H1 (cell line): Measurements from ENCODE around the gene BBS4. TPM values are rescaled to one million over a fixed set of nuclear protein-coding genes. Genes with fewer than 3 reads are reported as not detected.

Experiments used
- CTCF ChIA-PET: fragments of 300-600 bp; sonication (Branson Sonifier 250); formaldehyde crosslinking; loops from one replicate; lab custom pipeline; 2021; ENCODE audit not compliant: partially characterized antibody; lab: Charles Lee
- POLR2A ChIA-PET: fragments of 300-600 bp; sonication (Branson Sonifier 250); formaldehyde crosslinking; loops from one replicate; lab custom pipeline; 2021; ENCODE audit warnings: inconsistent platforms; ENCODE audit not compliant: partially characterized antibody; lab: Charles Lee
- DNase-seq, 2 experiments: peaks; one replicate each; pipeline versions ENCODE4 v3.0.0 to v3.0.0-alpha.2; 2010 to 2022; ENCODE audit warnings: low spot score in 2 of 2, low read depth in 1 of 2, mixed read lengths in 1 of 2
- FAIRE-seq: peaks from 2 replicates; lab custom pipeline; 2011; peaks lifted over from hg19 to GRCh38; lab: Jason Lieb, UNC
- H2AFZ ChIP-seq: 2 replicates; pipeline ENCODE4 v1.8.1; 2012; ENCODE audit warnings: low read length, inconsistent platforms
- H2AK5ac ChIP-seq: 2 replicates; pipeline ENCODE4 v1.6.1; 2013; ENCODE audit warnings: low read depth, low read length
- H2BK120ac ChIP-seq: replicated peaks from 2 replicates; pipeline ENCODE3; 2013; ENCODE audit warnings: low read depth, low read length, inconsistent platforms
- H2BK12ac ChIP-seq: 2 replicates; pipeline ENCODE4 v1.6.1; 2013; ENCODE audit warnings: low read depth, low read length
- H2BK15ac ChIP-seq: 2 replicates; pipeline ENCODE4 v1.6.1; 2013; ENCODE audit warnings: low read length
- H2BK20ac ChIP-seq: 2 replicates; pipeline ENCODE4 v1.6.1; 2013; ENCODE audit warnings: low read length
- H2BK5ac ChIP-seq: 2 replicates; pipeline ENCODE4 v1.6.1; 2013; ENCODE audit warnings: low read depth, low read length
- H3K14ac ChIP-seq: 2 replicates; pipeline ENCODE4 v1.6.1; 2013; ENCODE audit warnings: inconsistent platforms; ENCODE audit not compliant: insufficient read length
- H3K18ac ChIP-seq: 2 replicates; pipeline ENCODE4 v1.6.1; 2013; ENCODE audit warnings: low read length; ENCODE audit errors: extremely low read depth
- H3K23ac ChIP-seq: 2 replicates; pipeline ENCODE4 v1.6.1; 2013; ENCODE audit warnings: inconsistent platforms; ENCODE audit not compliant: insufficient read length
- H3K23me2 ChIP-seq: 2 replicates; pipeline ENCODE4 v1.6.1; 2013; ENCODE audit warnings: low read depth, low read length
- H3K27ac ChIP-seq: 2 replicates; pipeline ENCODE4 v1.6.1; 2011; ENCODE audit warnings: low read depth, low read length, inconsistent platforms
- H3K27me3 ChIP-seq, 4 experiments: replicated peaks in 1 of 4; 1 replicate in 1 of 4; 2 replicates in 3 of 4; pipeline versions ENCODE4 v1.6.1 to v1.8.1; 2011 to 2013; ENCODE audit warnings: low read length in 3 of 4, mild to moderate bottlenecking in 3 of 4, inconsistent platforms in 2 of 4, mixed read lengths in 2 of 4, moderate library complexity in 1 of 4; ENCODE audit not compliant: control insufficient read depth in 3 of 4, insufficient read depth in 3 of 4; ENCODE audit errors: extremely low read depth in 1 of 4
- H3K36me3 ChIP-seq, 4 experiments: 2 replicates each; pipeline versions ENCODE4 v1.6.1 to v1.8.1; 2011 to 2013; ENCODE audit warnings: mild to moderate bottlenecking in 4 of 4, low read length in 3 of 4, moderate library complexity in 2 of 4, control low read depth in 1 of 4, inconsistent platforms in 1 of 4; ENCODE audit not compliant: insufficient read depth in 4 of 4, control insufficient read depth in 2 of 4
- H3K4ac ChIP-seq: replicated peaks from 2 replicates; pipeline ENCODE3; 2013; ENCODE audit warnings: low read length, low read depth, mixed read lengths, inconsistent platforms; ENCODE audit not compliant: insufficient read length
- H3K4me1 ChIP-seq, 4 experiments: replicated peaks in 1 of 4; 1 replicate in 1 of 4; 2 replicates in 3 of 4; pipeline versions ENCODE4 v1.6.1 to v1.8.1; 2011 to 2013; ENCODE audit warnings: low read length in 3 of 4, inconsistent platforms in 2 of 4, mixed read lengths in 1 of 4; ENCODE audit not compliant: insufficient read depth in 4 of 4, control insufficient read depth in 3 of 4
- H3K4me2 ChIP-seq, 2 experiments: 2 replicates each; pipeline versions ENCODE4 v1.6.1 to v1.8.1; 2011 to 2013; ENCODE audit warnings: low read depth in 2 of 2, low read length in 2 of 2, control low read depth in 1 of 2, inconsistent platforms in 1 of 2, mild to moderate bottlenecking in 1 of 2; ENCODE audit not compliant: insufficient read depth in 1 of 2
- H3K4me3 ChIP-seq, 4 experiments: fragments of 200-600, 300-600 bp in 1 of 4; sonication (generic), shearing (Covaris generic), sonication (Bioruptor Twin) in 1 of 4; 2 replicates each; pipeline versions ENCODE4 v1.5.1 to v1.8.1; 2011 to 2016; ENCODE audit warnings: low read length in 4 of 4, low read depth in 3 of 4, control low read depth in 2 of 4, inconsistent platforms in 2 of 4, mild to moderate bottlenecking in 2 of 4, mixed read lengths in 1 of 4, moderate library complexity in 1 of 4; ENCODE audit not compliant: insufficient read depth in 2 of 4; ENCODE audit errors: extremely low read depth in 1 of 4
- H3K56ac ChIP-seq: replicated peaks from 2 replicates; pipeline ENCODE3; 2013; ENCODE audit warnings: low read depth, mild to moderate bottlenecking, mixed read lengths, low read length, inconsistent platforms; ENCODE audit not compliant: insufficient read length
- H3K79me1 ChIP-seq: 2 replicates; pipeline ENCODE4 v1.6.1; 2013; ENCODE audit warnings: low read depth, low read length, control low read depth
- H3K79me2 ChIP-seq, 2 experiments: 2 replicates each; pipeline versions ENCODE4 v1.6.1 to v1.8.1; 2012 to 2013; ENCODE audit warnings: low read length in 2 of 2, mild to moderate bottlenecking in 2 of 2, inconsistent platforms in 1 of 2; ENCODE audit not compliant: insufficient read depth in 2 of 2, control insufficient read depth in 1 of 2
- H3K9ac ChIP-seq, 4 experiments: replicated peaks in 1 of 4; 1 replicate in 1 of 4; 2 replicates in 3 of 4; pipeline versions ENCODE4 v1.6.1 to v1.8.1; 2011 to 2013; ENCODE audit warnings: low read depth in 3 of 4, low read length in 3 of 4, control low read depth in 2 of 4, mild to moderate bottlenecking in 2 of 4, moderate library complexity in 2 of 4, inconsistent platforms in 1 of 4; ENCODE audit errors: extremely low read depth in 1 of 4
- H3K9me3 ChIP-seq, 2 experiments: 2 replicates each; pipeline versions ENCODE4 v1.6.1 to v1.8.1; 2012 to 2013; ENCODE audit warnings: mild to moderate bottlenecking in 2 of 2, moderate library complexity in 2 of 2, control low read depth in 1 of 2, inconsistent platforms in 1 of 2, low read depth in 1 of 2, low read length in 1 of 2, mixed read lengths in 1 of 2; ENCODE audit not compliant: insufficient read depth in 2 of 2
- H4K20me1 ChIP-seq, 2 experiments: replicated peaks in 1 of 2; 2 replicates each; pipeline versions ENCODE3 to v1.8.1; 2011 to 2013; ENCODE audit warnings: inconsistent platforms in 2 of 2, low read length in 2 of 2, mild to moderate bottlenecking in 1 of 2; ENCODE audit not compliant: insufficient read depth in 2 of 2, control insufficient read depth in 1 of 2
- H4K5ac ChIP-seq: 2 replicates; pipeline ENCODE4 v1.6.1; 2013; ENCODE audit warnings: low read length, low read depth, mixed read lengths, inconsistent platforms; ENCODE audit not compliant: insufficient read length
- H4K8ac ChIP-seq: 2 replicates; pipeline ENCODE4 v1.8.0; 2013; ENCODE audit warnings: mild to moderate bottlenecking, moderate library complexity, low read length, inconsistent platforms; ENCODE audit not compliant: insufficient read depth; ENCODE audit errors: extremely low read depth
- H4K91ac ChIP-seq: replicated peaks from 2 replicates; pipeline ENCODE3; 2013; ENCODE audit warnings: low read length, mixed read lengths, inconsistent platforms; ENCODE audit not compliant: insufficient read length
- ATF2 ChIP-seq: IDR thresholded peaks from 2 replicates; pipeline ENCODE4 v1.6.1; 2012; ENCODE audit warnings: low read length, inconsistent platforms
- ATF3 ChIP-seq: IDR thresholded peaks from 2 replicates; pipeline ENCODE4 v1.6.1; 2011; ENCODE audit warnings: low read depth, mild to moderate bottlenecking, low read length; ENCODE audit not compliant: insufficient read depth
- BRCA1 ChIP-seq: IDR thresholded peaks from 2 replicates; pipeline ENCODE4 v1.6.1; 2012; ENCODE audit warnings: low read depth, low read length, improper control_type of control experiment
- CHD2 ChIP-seq: IDR thresholded peaks from 2 replicates; pipeline ENCODE4 v1.6.1; 2012; ENCODE audit warnings: low read length, improper control_type of control experiment
- GABPA ChIP-seq: IDR thresholded peaks from 2 replicates; pipeline ENCODE4 v1.6.1; 2011; ENCODE audit warnings: mild to moderate bottlenecking, low read length, moderate library complexity, borderline replicate concordance; ENCODE audit not compliant: insufficient read depth
- GTF2F1 ChIP-seq: IDR thresholded peaks from 2 replicates; pipeline ENCODE4 v1.6.1; 2012; ENCODE audit warnings: low read depth, low read length, improper control_type of control experiment, borderline replicate concordance
- HDAC2 ChIP-seq, 2 experiments: fragments of 300-600 bp in 1 of 2; sonication (generic) in 1 of 2; IDR thresholded peaks; 2 replicates each; pipeline ENCODE4 v1.6.1; 2011 to 2012; ENCODE audit warnings: low read depth in 2 of 2, low read length in 2 of 2, mild to moderate bottlenecking in 2 of 2, moderate library complexity in 2 of 2, borderline replicate concordance in 1 of 2, inconsistent platforms in 1 of 2
- MAX ChIP-seq: IDR thresholded peaks from 2 replicates; pipeline ENCODE4 v1.6.1; 2012; ENCODE audit warnings: inconsistent platforms
- NRF1 ChIP-seq: IDR thresholded peaks from 2 replicates; pipeline ENCODE4 v1.6.1; 2011; ENCODE audit warnings: mild to moderate bottlenecking, low read depth, low read length, improper control_type of control experiment
- SIN3A ChIP-seq, 2 experiments: IDR thresholded peaks in 1 of 2; conservative IDR thresholded peaks in 1 of 2; 2 replicates each; pipeline ENCODE4 v1.6.1; 2011 to 2012; ENCODE audit warnings: low read length in 2 of 2, improper control_type of control experiment in 1 of 2, low read depth in 1 of 2, mild to moderate bottlenecking in 1 of 2
- SP4 ChIP-seq: IDR thresholded peaks from 2 replicates; pipeline ENCODE4 v1.6.1; 2012; ENCODE audit warnings: low read length, inconsistent platforms
- WGBS, 2 experiments: shearing (Covaris generic) in 1 of 2; methylation state at CpG; one replicate each; pipeline versions ENCODE4 v1.1.6 to v1.1.7; 2013 to 2015; ENCODE audit warnings: low lambda C conversion rate in 2 of 2, mixed read lengths in 2 of 2, inconsistent platforms in 1 of 2, low coverage in 1 of 2, missing lambda C conversion rate in 1 of 2; ENCODE audit not compliant: insufficient replicate concordance in 2 of 2, insufficient coverage in 1 of 2, insufficient read length in 1 of 2; ENCODE audit errors: extremely low coverage in 1 of 2, missing lambda C conversion rate in 1 of 2; 5-methylcytosine and 5-hydroxymethylcytosine counted together
- polyA plus RNA-seq, 7 experiments: library from polyadenylated mRNA; depleted of rRNA in 3 of 7; stranded (reverse) in 5 of 7; unstranded in 2 of 7; fragments of >200 nt in 5 of 7; fragments of 200-250 nt in 2 of 7; gene quantifications; 1 replicate in 5 of 7; 2 replicates in 1 of 7; 4 replicates in 1 of 7; pipeline versions ENCODE4 v1.2.1 to v1.2.3, GENCODE V29; 2011 to 2013; ENCODE audit warnings: missing spikeins in 2 of 7, mixed read lengths in 2 of 7
- total RNA-seq: library from RNA; stranded (reverse); fragmentation: NEBNext Ultra II Directional; extraction: Animal tissue kit (Norgen Biotek cat#: 25700); gene quantifications from 2 replicates; pipeline ENCODE4 v1.2.1, GENCODE V29; 2021

BBS4 gene
- total and polyA plus RNA-seq, 2 of the 8 experiments (the other 6 are each of a cell fraction or from before 2014, with no cell fraction given) = 17.4 to 24.1 TPM

GRCh38 chr15:72735111-72735510 is 49.1 kb downstream of the BBS4 start:
- ChIA-PET POLR2A (interaction anchor here (2.3 kb wide), 1 partner anchor 11 kb away, joined by 7 read pairs; no protein-coding TSS in a partner anchor), CTCF (interaction anchor here (1.2 to 3.1 kb wide), 5 partner anchors 10 to 51 kb away, joined by 3 to 19 read pairs (median 5); no protein-coding TSS in a partner anchor)
- H2BK15ac ChIP-seq = no peak overlapping the region
- DNase-seq (no peak), FAIRE-seq (no peak)
- H3K27ac ChIP-seq = no peak overlapping the region
- no peaks in the 10 kb centered on the region for H3K79me2 ChIP-seq
- H4K5ac ChIP-seq = no peak overlapping the region
- no peak overlapping the region for H3K18ac ChIP-seq
- H3K9ac ChIP-seq = no peak overlapping the region
- H3K9me3 ChIP-seq = no peaks in the 10 kb centered on the region
- H4K8ac ChIP-seq = no peak overlapping the region
- H3K4me3 ChIP-seq = no peak overlapping the region
- H3K56ac ChIP-seq = no peak overlapping the region
- H4K91ac ChIP-seq = no peak overlapping the region
- H3K4ac ChIP-seq = no peak overlapping the region
- no peak overlapping the region for H2BK5ac ChIP-seq
- H2BK12ac ChIP-seq = no peak overlapping the region
- H2BK20ac ChIP-seq = no peak overlapping the region
- H2BK120ac ChIP-seq = no peak overlapping the region
- no peak overlapping the region for H3K14ac ChIP-seq
- WGBS, 2 experiments = 93% methylated on average over 2 of the region's 2 CpGs; no CpG with 5 or more reads in 1 of the 2 experiments
- no peaks in the 10 kb centered on the region for H3K79me1 ChIP-seq
- no peaks in the 10 kb centered on the region for H3K4me1 ChIP-seq
- no peak overlapping the region for H3K23ac ChIP-seq
- no peak overlapping the region for H3K4me2 ChIP-seq
- H2AK5ac ChIP-seq = no peak overlapping the region
- H3K36me3 ChIP-seq = peaks cover 7 to 29% (median 24%) of the 10 kb centered on the region in 4 experiments
- H4K20me1 ChIP-seq = no peaks in the 10 kb centered on the region
- H3K23me2 ChIP-seq = no peaks in the 10 kb centered on the region
- H2AFZ ChIP-seq = no peak overlapping the region
- no peaks in the 10 kb centered on the region for H3K27me3 ChIP-seq
- TF ChIP-seq SIN3A (conservative IDR thresholded peaks at IDR 0.05 in 1 of 2, IDR thresholded peaks at IDR 0.05 in 1 of 2; ENCODE audit: low read depth in 1 of 2, low read length in 2 of 2) = no peak
- TF ChIP-seq GABPA = no peak
- TF ChIP-seq BRCA1 = no peak
- no peak for TF ChIP-seq MAX
- TF ChIP-seq ATF3 = no peak
- TF ChIP-seq CHD2 = no peak
- no peak for TF ChIP-seq GTF2F1
- TF ChIP-seq HDAC2 (IDR thresholded peaks at IDR 0.05; ENCODE audit: borderline replicate concordance in 1 of 2, low read depth in 2 of 2, low read length in 2 of 2) = no peak
- no peak for TF ChIP-seq ATF2
- TF ChIP-seq NRF1 = no peak
- TF ChIP-seq SP4 = no peak
